Natural killer cell (primary cell): Measurements from ENCODE around the gene TEX12. TPM values are rescaled to one million over a fixed set of nuclear protein-coding genes. Genes with fewer than 3 reads are reported as not detected.

ENCODE experiments used
- ATAC-seq, 3 donors: fragments of 150-1000 bp in 2 of 3; fragments of 200-7000 bp in 1 of 3; cut with Tn5 transposase; 1 replicate in 1 of 3; 2 replicates in 2 of 3; pipeline ENCODE4 v1.10.0; 2021; ENCODE audit warnings: mild to moderate bottlenecking in 2 of 3, moderate library complexity in 2 of 3
- DNase-seq, 2 donors: peaks; one replicate each; pipeline versions ENCODE4 v3.0.0 to v3.0.0-alpha.2; 2013 to 2021; ENCODE audit warnings: mixed read lengths in 1 of 2
- H3K27ac ChIP-seq: one replicate; pipeline ENCODE4 v1.5.1; 2013; ENCODE audit warnings: mild to moderate bottlenecking, low read length
- H3K27me3 ChIP-seq: one replicate; pipeline ENCODE4 v1.6.1; 2013; ENCODE audit warnings: low read length; ENCODE audit not compliant: control insufficient read depth, insufficient read depth
- H3K36me3 ChIP-seq: one replicate; pipeline ENCODE4 v1.6.1; 2013; ENCODE audit warnings: low read length; ENCODE audit not compliant: control insufficient read depth, insufficient read depth
- H3K4me1 ChIP-seq: one replicate; pipeline ENCODE4 v1.6.1; 2013; ENCODE audit warnings: low read length; ENCODE audit not compliant: control insufficient read depth, insufficient read depth
- H3K4me3 ChIP-seq: one replicate; pipeline ENCODE4 v1.5.1; 2013; ENCODE audit warnings: low read length
- H3K9me3 ChIP-seq: one replicate; pipeline ENCODE4 v1.6.1; 2013; ENCODE audit warnings: low read length; ENCODE audit not compliant: control insufficient read depth, insufficient read depth
- H3K27ac Mint-ChIP-seq, 2 donors: one replicate each; pipeline ENCODE4 v1.8.0; 2022; ENCODE audit warnings: mild to moderate bottlenecking in 2 of 2, mixed read lengths in 2 of 2, moderate library complexity in 1 of 2
- H3K27me3 Mint-ChIP-seq, 2 donors: one replicate each; pipeline ENCODE4 v1.8.0; 2022; ENCODE audit warnings: low read depth in 2 of 2, mixed read lengths in 2 of 2
- H3K36me3 Mint-ChIP-seq: one replicate; pipeline ENCODE4 v1.8.0; 2022; ENCODE audit warnings: mixed read lengths
- H3K4me1 Mint-ChIP-seq, 2 donors: one replicate each; pipeline ENCODE4 v1.8.0; 2022; ENCODE audit warnings: mixed read lengths in 2 of 2
- H3K4me3 Mint-ChIP-seq: one replicate; pipeline ENCODE4 v1.8.0; 2022; ENCODE audit warnings: mild to moderate bottlenecking, moderate library complexity, mixed read lengths
- H3K9me3 Mint-ChIP-seq, 2 donors: one replicate each; pipeline ENCODE4 v1.8.0; 2022; ENCODE audit warnings: mixed read lengths in 2 of 2
- WGBS: methylation state at CpG from one replicate; pipeline ENCODE4 v1.1.7; 2013; ENCODE audit warnings: missing lambda C conversion rate; ENCODE audit not compliant: insufficient coverage; 5-methylcytosine and 5-hydroxymethylcytosine counted together
- intact Hi-C: fragments of 100-400 bp; cut with micrococcal nuclease; formaldehyde crosslinking; loops from one replicate; pipeline ENCODE4 v1.14.2; 2022
- total RNA-seq, 4 donors: library from RNA; stranded (reverse); fragments of 120-200 nt in 1 of 4; gene quantifications; one replicate each; pipeline versions ENCODE4 v1.2.3 to v1.2.4, GENCODE V29; 2013 to 2022
- TF ChIP-seq, protein P1 (sequence below): fragments of 200-600 bp; IDR thresholded peaks from one replicate; pipeline ENCODE4 v1.8.0; 2022; ENCODE audit warnings: antibody characterized with exemption

TEX12 gene
- total RNA-seq, 3 donors from 2014 or later (not counting 1 experiment from before 2014, with no cell fraction given) = 0.45 to 0.82 (median 0.50) TPM

- WGBS = 86% methylated on average over 3 of the region's 3 CpGs
- no peak for DNase-seq
- no peak overlapping the region for H3K4me3 ChIP-seq
- Mint-ChIP-seq H3K36me3 (no peaks in the 10 kb centered on the region), H3K27ac (no peak overlapping the region), H3K4me1 (no peaks in the 10 kb centered on the region), H3K9me3 (no peaks in the 10 kb centered on the region), H3K27me3 (no peaks in the 10 kb centered on the region), H3K4me3 (no peak overlapping the region)
- no peaks in the 10 kb centered on the region for H3K27me3 ChIP-seq
- TF ChIP-seq, protein P1, sequence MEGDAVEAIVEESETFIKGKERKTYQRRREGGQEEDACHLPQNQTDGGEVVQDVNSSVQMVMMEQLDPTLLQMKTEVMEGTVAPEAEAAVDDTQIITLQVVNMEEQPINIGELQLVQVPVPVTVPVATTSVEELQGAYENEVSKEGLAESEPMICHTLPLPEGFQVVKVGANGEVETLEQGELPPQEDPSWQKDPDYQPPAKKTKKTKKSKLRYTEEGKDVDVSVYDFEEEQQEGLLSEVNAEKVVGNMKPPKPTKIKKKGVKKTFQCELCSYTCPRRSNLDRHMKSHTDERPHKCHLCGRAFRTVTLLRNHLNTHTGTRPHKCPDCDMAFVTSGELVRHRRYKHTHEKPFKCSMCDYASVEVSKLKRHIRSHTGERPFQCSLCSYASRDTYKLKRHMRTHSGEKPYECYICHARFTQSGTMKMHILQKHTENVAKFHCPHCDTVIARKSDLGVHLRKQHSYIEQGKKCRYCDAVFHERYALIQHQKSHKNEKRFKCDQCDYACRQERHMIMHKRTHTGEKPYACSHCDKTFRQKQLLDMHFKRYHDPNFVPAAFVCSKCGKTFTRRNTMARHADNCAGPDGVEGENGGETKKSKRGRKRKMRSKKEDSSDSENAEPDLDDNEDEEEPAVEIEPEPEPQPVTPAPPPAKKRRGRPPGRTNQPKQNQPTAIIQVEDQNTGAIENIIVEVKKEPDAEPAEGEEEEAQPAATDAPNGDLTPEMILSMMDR = no peak
- no peak overlapping the region for H3K27ac ChIP-seq
- no peaks in the 10 kb centered on the region for H3K9me3 ChIP-seq
- no peaks in the 10 kb centered on the region for H3K36me3 ChIP-seq
- ATAC-seq = no peak
- H3K4me1 ChIP-seq = no peaks in the 10 kb centered on the region
- intact Hi-C loops = loop anchor here (1.0 kb wide), 1 partner anchor 14 kb away; the partner anchor contains the start of gene PTS
These were observed 45.1 kb downstream of the TEX12 start for GRCh38 chr11:112212290-112212689.

GRCh38 chr11:112212710-112213109 is 45.5 kb downstream of the TEX12 start:
- no peak for DNase-seq
- H3K27me3 Mint-ChIP-seq = no peaks in the 10 kb centered on the region
- H3K27ac Mint-ChIP-seq = no peak overlapping the region
- no peaks in the 10 kb centered on the region for H3K36me3 Mint-ChIP-seq
- Histone ChIP-seq H3K36me3 (no peaks in the 10 kb centered on the region), H3K9me3 (no peaks in the 10 kb centered on the region), H3K27ac (no peak overlapping the region), H3K4me3 (no peak overlapping the region), H3K4me1 (no peaks in the 10 kb centered on the region), H3K27me3 (no peaks in the 10 kb centered on the region)
- no peak overlapping the region for H3K4me3 Mint-ChIP-seq
- intact Hi-C loops = loop anchor here (1.0 kb wide), 1 partner anchor 14 kb away; the partner anchor contains the start of gene PTS
- ATAC-seq = no peak
- H3K9me3 Mint-ChIP-seq = no peaks in the 10 kb centered on the region
- no peaks in the 10 kb centered on the region for H3K4me1 Mint-ChIP-seq
- TF ChIP-seq, protein P1 = no peak

DNA sequence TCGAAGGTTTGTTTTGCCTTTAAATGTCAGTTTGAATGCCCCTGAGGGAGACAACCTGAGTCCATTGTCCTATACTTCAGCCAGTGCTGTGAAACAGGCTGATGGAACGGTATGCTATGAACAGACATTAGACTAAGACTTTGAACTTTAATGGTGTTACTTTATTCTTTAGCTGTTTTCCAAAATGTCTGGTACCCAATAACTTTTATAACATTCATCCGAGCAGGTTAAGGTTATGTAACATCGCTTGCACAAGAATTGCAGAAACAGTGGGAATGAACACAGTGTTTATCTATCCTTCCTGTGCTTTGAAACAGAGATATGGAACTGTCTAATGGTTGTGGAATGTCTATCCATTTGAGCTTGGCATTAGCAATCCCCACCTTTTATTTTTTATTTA is 46.6 kb downstream of the TEX12 start:
- no peak for ATAC-seq
- TF ChIP-seq, protein P1 = no peak
- Histone ChIP-seq H3K27ac (no peak overlapping the region), H3K4me3 (no peak overlapping the region), H3K36me3 (no peaks in the 10 kb centered on the region), H3K4me1 (no peaks in the 10 kb centered on the region), H3K9me3 (no peaks in the 10 kb centered on the region), H3K27me3 (no peaks in the 10 kb centered on the region)
- Mint-ChIP-seq H3K27me3 (no peaks in the 10 kb centered on the region), H3K4me1 (no peaks in the 10 kb centered on the region), H3K27ac (no peak overlapping the region), H3K4me3 (no peak overlapping the region), H3K9me3 (no peaks in the 10 kb centered on the region), H3K36me3 (no peaks in the 10 kb centered on the region)
- no peak for DNase-seq
- intact Hi-C loops = no loop called here
- WGBS = 89% methylated on average over 4 of the region's 4 CpGs

- H3K9me3 Mint-ChIP-seq = no peaks in the 10 kb centered on the region
- Histone ChIP-seq H3K9me3 (no peaks in the 10 kb centered on the region), H3K27ac (no peak overlapping the region), H3K27me3 (no peaks in the 10 kb centered on the region), H3K4me3 (no peak overlapping the region), H3K36me3 (no peaks in the 10 kb centered on the region), H3K4me1 (no peaks in the 10 kb centered on the region)
- H3K4me3 Mint-ChIP-seq = no peak overlapping the region
- DNase-seq = no peak
- TF ChIP-seq, protein P1 = no peak
- no peak overlapping the region for H3K27ac Mint-ChIP-seq
- peaks cover 0 to 6% of the 10 kb centered on the region in 2 donors for H3K4me1 Mint-ChIP-seq
- WGBS = 93% methylated on average over 2 of the region's 6 CpGs
- H3K36me3 Mint-ChIP-seq = no peaks in the 10 kb centered on the region
- intact Hi-C loops = no loop called here
- H3K27me3 Mint-ChIP-seq = no peaks in the 10 kb centered on the region
- ATAC-seq = no peak
These were observed 48.4 kb downstream of the TEX12 start for GRCh38 chr11:112215621-112216020.
